Neural crest cell (in vitro differentiated cells): ENCODE measurements around the gene MYRFL. TPM values are rescaled to one million over a fixed set of nuclear protein-coding genes. Genes with fewer than 3 reads are reported as not detected.

Experiments used
- DNase-seq: peaks from one replicate; pipeline ENCODE4 v3.0.0; 2021; ENCODE audit warnings: low read depth, mixed read lengths, low spot score
- H3K27ac Mint-ChIP-seq: one replicate; pipeline ENCODE4 v1.8.0; 2021; ENCODE audit warnings: mild to moderate bottlenecking, mixed read lengths; ENCODE audit not compliant: unreplicated experiment
- H3K27me3 Mint-ChIP-seq: 2 replicates; pipeline ENCODE4 v1.8.0; 2021; ENCODE audit warnings: low read depth, mild to moderate bottlenecking, mixed read lengths
- H3K36me3 Mint-ChIP-seq: 2 replicates; pipeline ENCODE4 v1.8.0; 2021; ENCODE audit warnings: low read depth, mild to moderate bottlenecking, mixed read lengths
- H3K4me1 Mint-ChIP-seq: 2 replicates; pipeline ENCODE4 v1.8.0; 2021; ENCODE audit warnings: mixed read lengths
- H3K4me3 Mint-ChIP-seq: one replicate; pipeline ENCODE4 v1.8.0; 2021; ENCODE audit warnings: mild to moderate bottlenecking, mixed read lengths
- H3K9me3 Mint-ChIP-seq: 2 replicates; pipeline ENCODE4 v1.8.0; 2021; ENCODE audit warnings: mixed read lengths
- CTCF ChIP-seq: fragments of 200-600 bp; sonication (generic); conservative IDR thresholded peaks from 2 replicates; pipeline ENCODE4 v1.5.0; 2021; ENCODE audit warnings: antibody characterized with exemption, mild to moderate bottlenecking
- total RNA-seq: library from RNA; stranded (reverse); gene quantifications from 2 replicates; pipeline ENCODE4 v1.2.1, GENCODE V29; 2021

MYRFL gene
- total RNA-seq, 1 donor from 2014 or later, result 0.42 TPM

- Mint-ChIP-seq H3K4me3 (no peak overlapping the region), H3K9me3 (no peaks in the 10 kb centered on the region), H3K4me1 (no peaks in the 10 kb centered on the region), H3K36me3 (no peaks in the 10 kb centered on the region), H3K27me3 (no peaks in the 10 kb centered on the region), H3K27ac (no peak overlapping the region)
- no peak for DNase-seq
- TF ChIP-seq CTCF, result no peak
Observed at GRCh38 chr12:69886109-69886508, 61.1 kb downstream of the MYRFL start.

GRCh38 chr12:69886715-69887114, 61.7 kb downstream of the MYRFL start:
- Mint-ChIP-seq H3K4me3 (no peak overlapping the region), H3K27ac (no peak overlapping the region), H3K9me3 (no peaks in the 10 kb centered on the region), H3K4me1 (no peaks in the 10 kb centered on the region), H3K36me3 (no peaks in the 10 kb centered on the region), H3K27me3 (no peaks in the 10 kb centered on the region)
- DNase-seq, result no peak
- TF ChIP-seq CTCF, result no peak

- no peaks in the 10 kb centered on the region for H3K27me3 Mint-ChIP-seq
- no peaks in the 10 kb centered on the region for H3K4me1 Mint-ChIP-seq
- TF ChIP-seq CTCF, result no peak
- H3K27ac Mint-ChIP-seq, result no peak overlapping the region
- H3K4me3 Mint-ChIP-seq, result no peak overlapping the region
- H3K9me3 Mint-ChIP-seq, result no peaks in the 10 kb centered on the region
- DNase-seq, result no peak
- H3K36me3 Mint-ChIP-seq, result no peaks in the 10 kb centered on the region
Observed at GRCh38 chr12:69888901-69889300, 63.9 kb downstream of the MYRFL start.

- Mint-ChIP-seq H3K4me1 (peaks cover 20% of the 10 kb centered on the region), H3K9me3 (no peaks in the 10 kb centered on the region), H3K36me3 (no peaks in the 10 kb centered on the region), H3K27me3 (no peaks in the 10 kb centered on the region), H3K4me3 (no peak overlapping the region), H3K27ac (no peak overlapping the region)
- no peak for TF ChIP-seq CTCF
- DNase-seq, result no peak
Observed at GRCh38 chr12:69894800-69895383, 69.9 kb downstream of the MYRFL start.

GRCh38 chr12:69896653-69897381, 71.8 kb downstream of the MYRFL start:
- no peak for DNase-seq
- Mint-ChIP-seq H3K4me3 (no peak overlapping the region), H3K4me1 (peaks cover 27% of the 10 kb centered on the region)

More at GRCh38 chr12:69896653-69897381, 71.8 kb downstream of the MYRFL start:
- Mint-ChIP-seq H3K27ac (no peak overlapping the region), H3K27me3 (no peaks in the 10 kb centered on the region), H3K36me3 (no peaks in the 10 kb centered on the region), H3K9me3 (no peaks in the 10 kb centered on the region)
- TF ChIP-seq CTCF, result no peak
